ENCODE measurements around the gene SETDB2. TPM values are rescaled to one million over a fixed set of nuclear protein-coding genes. Genes with fewer than 3 reads are reported as not detected.

The SETDB2 gene
- total RNA-seq, 1 donor from 2014 or later, result 7.7 TPM

- Mint-ChIP-seq H3K27me3 (ENCODE audit: unreplicated experiment) (peaks cover 8% of the 10 kb centered on the region), H3K9me3 (ENCODE audit: unreplicated experiment) (peaks cover 9% of the 10 kb centered on the region), H3K27ac (ENCODE audit: unreplicated experiment) (no peak overlapping the region), H3K4me3 (ENCODE audit: unreplicated experiment) (no peak overlapping the region), H3K4me1 (ENCODE audit: low read depth, unreplicated experiment) (peaks cover under 1% of the 10 kb centered on the region), H3K36me3 (ENCODE audit: unreplicated experiment) (no peaks in the 10 kb centered on the region)
- DNase-seq, result no peak
- TF ChIP-seq CTCF (IDR thresholded peaks at IDR 0.05; ENCODE audit: partially characterized antibody, unreplicated experiment), result no peak
These were observed 4.5 kb upstream of the SETDB2 start for GRCh38 chr13:49439609-49440008.

GRCh38 chr13:49441312-49441711 is 2.8 kb upstream of the SETDB2 start:
- H3K27ac Mint-ChIP-seq (ENCODE audit: unreplicated experiment), result no peak overlapping the region
- no peak for TF ChIP-seq CTCF (IDR thresholded peaks at IDR 0.05; ENCODE audit: partially characterized antibody, unreplicated experiment)
- no peak for DNase-seq
- no peak overlapping the region for H3K4me3 Mint-ChIP-seq (ENCODE audit: unreplicated experiment)
- peaks cover 3% of the 10 kb centered on the region for H3K4me1 Mint-ChIP-seq (ENCODE audit: low read depth, unreplicated experiment)
- H3K9me3 Mint-ChIP-seq (ENCODE audit: unreplicated experiment), result peaks cover 9% of the 10 kb centered on the region
- no peaks in the 10 kb centered on the region for H3K36me3 Mint-ChIP-seq (ENCODE audit: unreplicated experiment)
- H3K27me3 Mint-ChIP-seq (ENCODE audit: unreplicated experiment), result peaks cover 8% of the 10 kb centered on the region

GRCh38 chr13:49441846-49442245 is 2.2 kb upstream of the SETDB2 start:
- Mint-ChIP-seq H3K27ac (ENCODE audit: unreplicated experiment) (no peak overlapping the region), H3K9me3 (ENCODE audit: unreplicated experiment) (peaks cover 9% of the 10 kb centered on the region), H3K4me3 (ENCODE audit: unreplicated experiment) (no peak overlapping the region), H3K36me3 (ENCODE audit: unreplicated experiment) (no peaks in the 10 kb centered on the region), H3K4me1 (ENCODE audit: low read depth, unreplicated experiment) (peaks cover 3% of the 10 kb centered on the region), H3K27me3 (ENCODE audit: unreplicated experiment) (peaks cover 8% of the 10 kb centered on the region)
- TF ChIP-seq CTCF (IDR thresholded peaks at IDR 0.05; ENCODE audit: partially characterized antibody, unreplicated experiment), result no peak
- DNase-seq, result no peak

GRCh38 chr13:49443357-49443703 is 744 bp upstream of the SETDB2 start:
- Mint-ChIP-seq H3K36me3 (ENCODE audit: unreplicated experiment) (no peaks in the 10 kb centered on the region), H3K27ac (ENCODE audit: unreplicated experiment) (peak overlapping the region; percentile 100), H3K27me3 (ENCODE audit: unreplicated experiment) (peaks cover 8% of the 10 kb centered on the region), H3K4me3 (ENCODE audit: unreplicated experiment) (peak overlapping the region; percentile 99), H3K9me3 (ENCODE audit: unreplicated experiment) (peaks cover 9% of the 10 kb centered on the region), H3K4me1 (ENCODE audit: low read depth, unreplicated experiment) (peaks cover 3% of the 10 kb centered on the region)
- TF ChIP-seq CTCF (IDR thresholded peaks at IDR 0.05; ENCODE audit: partially characterized antibody, unreplicated experiment), result no peak
- no peak for DNase-seq

GRCh38 chr13:49444524-49445395 is 686 bp downstream of the SETDB2 start:
- peaks cover 3% of the 10 kb centered on the region for H3K4me1 Mint-ChIP-seq (ENCODE audit: low read depth, unreplicated experiment)
- TF ChIP-seq CTCF (IDR thresholded peaks at IDR 0.05; ENCODE audit: partially characterized antibody, unreplicated experiment), result no peak
- DNase-seq, result no peak
- peak overlapping the region; percentile 100 for H3K27ac Mint-ChIP-seq (ENCODE audit: unreplicated experiment)
- no peaks in the 10 kb centered on the region for H3K36me3 Mint-ChIP-seq (ENCODE audit: unreplicated experiment)
- peak overlapping the region; percentile 99 for H3K4me3 Mint-ChIP-seq (ENCODE audit: unreplicated experiment)
- peaks cover 9% of the 10 kb centered on the region for H3K9me3 Mint-ChIP-seq (ENCODE audit: unreplicated experiment)
- peaks cover 8% of the 10 kb centered on the region for H3K27me3 Mint-ChIP-seq (ENCODE audit: unreplicated experiment)

Data from glutamatergic neuron (in vitro differentiated cells).